Measurements from ENCODE around the gene HEXIM2. TPM values are rescaled to one million over a fixed set of nuclear protein-coding genes. Genes with fewer than 3 reads are reported as not detected.
"Not testable (repeated sequence)": the region's sequence is repeated elsewhere in the genome, so short reads cannot be mapped to it uniquely, and the experiment has no call there.

HEXIM2 gene
- total RNA-seq, 1 donor from 2014 or later, result 11.5 TPM

DNA sequence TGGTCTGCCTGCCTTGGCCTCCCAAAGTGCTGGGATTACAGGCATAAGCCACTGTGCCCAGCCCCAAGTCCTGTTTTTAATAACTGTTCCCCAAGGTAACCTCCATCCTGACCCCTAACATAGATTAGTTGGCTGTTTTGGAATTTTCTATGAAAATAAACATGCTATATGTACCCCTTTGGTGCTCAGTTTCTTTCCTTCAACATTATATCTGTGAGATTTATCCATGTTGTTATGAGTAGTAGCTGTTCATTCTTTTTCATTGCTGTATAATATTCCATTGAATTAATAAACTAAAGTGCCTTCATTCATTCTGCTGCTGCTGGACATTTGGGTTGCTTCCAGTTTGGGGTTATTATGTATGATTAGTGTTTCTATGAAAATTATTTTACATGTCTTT lies 33.7 kb downstream of the HEXIM2 start:
- Mint-ChIP-seq H3K4me1 (ENCODE audit: unreplicated experiment) (peaks cover 6% of the 10 kb centered on the region), H3K4me3 (no peak overlapping the region), H3K36me3 (no peaks in the 10 kb centered on the region), H3K27ac (no peak overlapping the region), H3K9me3 (no peaks in the 10 kb centered on the region), H3K27me3 (no peaks in the 10 kb centered on the region)
- no peak for DNase-seq (ENCODE audit: extremely low spot score, unreplicated experiment)
- no peak for TF ChIP-seq CTCF (conservative IDR thresholded peaks at IDR 0.05)

GRCh38 chr17:45197108-45197507 lies 35.4 kb downstream of the HEXIM2 start:
- TF ChIP-seq CTCF (conservative IDR thresholded peaks at IDR 0.05), result no peak
- Mint-ChIP-seq H3K27ac (peak overlapping the region; percentile 48), H3K4me1 (ENCODE audit: unreplicated experiment) (peaks cover 10% of the 10 kb centered on the region)

DNA sequence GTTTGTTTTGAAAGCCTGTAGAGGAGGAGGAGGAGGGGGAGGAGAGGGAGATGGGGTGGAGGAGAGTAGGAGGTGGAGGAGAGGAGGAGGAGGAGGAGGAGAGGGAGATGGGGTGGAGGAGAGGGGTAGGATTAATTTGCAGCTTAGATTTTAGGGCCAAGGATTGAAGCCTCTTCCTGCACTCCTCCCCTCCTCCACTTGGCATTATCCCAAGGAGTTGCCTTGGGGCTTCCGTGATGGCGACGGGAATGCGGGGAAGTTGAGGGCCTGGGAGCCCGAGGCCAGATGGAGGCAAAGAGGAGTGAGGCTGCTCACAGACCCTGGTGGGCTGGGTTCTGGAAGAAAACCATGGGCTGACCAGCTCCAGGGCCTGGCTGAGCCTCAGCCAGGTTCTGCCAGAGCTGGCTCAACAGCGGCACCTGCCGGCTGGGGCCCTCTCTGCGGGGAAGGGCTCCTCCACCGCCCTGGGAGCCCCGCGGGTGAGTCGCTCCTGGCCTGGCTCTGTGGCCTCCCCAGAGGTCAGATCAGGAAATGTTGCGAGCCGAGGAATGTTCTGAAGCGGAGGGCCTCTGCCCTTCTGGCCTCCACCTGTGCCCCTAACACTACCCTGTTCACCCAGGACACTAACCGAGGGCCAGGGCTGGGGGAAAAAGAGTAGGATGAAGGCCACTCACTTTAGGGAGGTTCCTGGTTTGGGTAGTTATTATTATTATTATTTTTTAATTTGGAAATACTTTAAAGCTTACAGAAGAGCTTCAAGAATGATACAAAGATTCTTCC lies 36.1 kb downstream of the HEXIM2 start:
- peak; percentile 100 for TF ChIP-seq CTCF (conservative IDR thresholded peaks at IDR 0.05)
- no peaks in the 10 kb centered on the region for H3K9me3 Mint-ChIP-seq
- peak overlapping the region; percentile 56 for H3K27ac Mint-ChIP-seq
- H3K27me3 Mint-ChIP-seq, result no peaks in the 10 kb centered on the region
- DNase-seq (ENCODE audit: extremely low spot score, unreplicated experiment), result peak; percentile 94
- H3K4me1 Mint-ChIP-seq (ENCODE audit: unreplicated experiment), result peaks cover 10% of the 10 kb centered on the region
- H3K36me3 Mint-ChIP-seq, result no peaks in the 10 kb centered on the region
- no peak overlapping the region for H3K4me3 Mint-ChIP-seq

More at GRCh38 chr17:45197108-45197507, 35.4 kb downstream of the HEXIM2 start:
- no peaks in the 10 kb centered on the region for H3K36me3 Mint-ChIP-seq
- no peak for DNase-seq (ENCODE audit: extremely low spot score, unreplicated experiment)
- H3K27me3 Mint-ChIP-seq, result no peaks in the 10 kb centered on the region
- H3K4me3 Mint-ChIP-seq, result no peak overlapping the region
- no peaks in the 10 kb centered on the region for H3K9me3 Mint-ChIP-seq

DNA sequence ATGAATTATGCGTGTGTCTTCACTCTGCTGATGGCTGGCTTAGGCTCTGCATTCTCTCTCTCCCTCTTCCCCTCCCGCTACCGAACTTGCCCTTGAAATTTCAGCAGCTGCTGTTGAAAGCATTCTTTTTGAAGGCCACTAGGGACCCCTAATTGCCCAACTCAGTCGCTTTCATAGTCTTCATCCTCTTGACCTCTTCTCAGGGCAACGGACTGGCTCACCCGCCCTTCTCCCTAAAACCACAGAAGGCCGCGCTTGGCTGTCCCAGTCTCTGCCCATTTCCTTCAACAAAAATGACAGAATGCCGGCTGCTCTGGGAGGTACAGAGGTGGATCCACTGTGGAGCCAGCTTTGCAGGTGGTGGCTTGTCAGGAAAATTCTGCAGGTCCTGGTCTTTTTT lies 39.0 kb downstream of the HEXIM2 start:
- TF ChIP-seq CTCF (conservative IDR thresholded peaks at IDR 0.05), result no peak
- no peak for DNase-seq (ENCODE audit: extremely low spot score, unreplicated experiment)
- Mint-ChIP-seq H3K27ac (no peak overlapping the region), H3K4me1 (ENCODE audit: unreplicated experiment) (peaks cover 10% of the 10 kb centered on the region), H3K9me3 (no peaks in the 10 kb centered on the region), H3K27me3 (no peaks in the 10 kb centered on the region), H3K36me3 (no peaks in the 10 kb centered on the region), H3K4me3 (no peak overlapping the region)

GRCh38 chr17:45201457-45201856 lies 39.8 kb downstream of the HEXIM2 start:
- Mint-ChIP-seq H3K9me3 (no peaks in the 10 kb centered on the region), H3K27me3 (no peaks in the 10 kb centered on the region), H3K4me3 (no peak overlapping the region), H3K36me3 (no peaks in the 10 kb centered on the region), H3K27ac (no peak overlapping the region), H3K4me1 (ENCODE audit: unreplicated experiment) (peaks cover 10% of the 10 kb centered on the region)
- no peak for TF ChIP-seq CTCF (conservative IDR thresholded peaks at IDR 0.05)
- no peak for DNase-seq (ENCODE audit: extremely low spot score, unreplicated experiment)

GRCh38 chr17:45201880-45202279 lies 40.2 kb downstream of the HEXIM2 start:
- not testable (repeated sequence) for H3K4me1 Mint-ChIP-seq (ENCODE audit: unreplicated experiment); H3K27me3 Mint-ChIP-seq; DNase-seq (ENCODE audit: extremely low spot score, unreplicated experiment); H3K4me3 Mint-ChIP-seq; H3K27ac Mint-ChIP-seq; H3K9me3 Mint-ChIP-seq; H3K36me3 Mint-ChIP-seq
